Tibial artery (tissue), 4 donors: ENCODE results near the gene HDHD3.
A peak's percentile ranks its signal among the peaks of the same experiment; 100 is the strongest.

Experiments
- DNase-seq, 2 donors: peaks; one replicate each; pipeline ENCODE4 v3.0.0-alpha.2; 2019
- H3K27ac ChIP-seq, 2 donors: fragments of 200-600 bp; sonication (generic) in 1 of 2; 1 replicate in 1 of 2; 2 replicates in 1 of 2; pipeline ENCODE4 v1.5.1; 2018 to 2019; ENCODE audit warnings: mild to moderate bottlenecking in 1 of 2
- H3K27me3 ChIP-seq, 2 donors: fragments of 200-600 bp; sonication (generic) in 1 of 2; one replicate each; pipeline versions ENCODE4 v1.5.1 to v1.6.0; 2016 to 2019
- H3K36me3 ChIP-seq, 3 donors: fragments of 200-600 bp; sonication (generic) in 2 of 3; one replicate each; pipeline ENCODE4 v1.5.1; 2016 to 2019; ENCODE audit warnings: mild to moderate bottlenecking in 2 of 3
- H3K4me1 ChIP-seq, 4 donors: fragments of 200-600 bp; sonication (generic) in 2 of 4; 1 replicate in 3 of 4; 2 replicates in 1 of 4; pipeline ENCODE4 v1.5.1; 2016 to 2019
- H3K4me3 ChIP-seq, 2 donors: fragments of 200-600 bp; sonication (generic) in 1 of 2; 1 replicate in 1 of 2; 2 replicates in 1 of 2; pipeline ENCODE4 v1.5.1; 2018 to 2019; ENCODE audit warnings: mild to moderate bottlenecking in 2 of 2
- H3K9me3 ChIP-seq, 3 donors: fragments of 200-600 bp; sonication (generic) in 1 of 3; one replicate each; pipeline ENCODE4 v1.5.1; 2016 to 2019
- CTCF ChIP-seq, 2 experiments: fragments of 200-600 bp in 1 of 2; fragments of 450-650 bp in 1 of 2; IDR thresholded peaks; one replicate each; pipeline ENCODE4 v1.5.1; 2017 to 2019; ENCODE audit warnings: antibody characterized with exemption in 2 of 2, mild to moderate bottlenecking in 1 of 2, moderate library complexity in 1 of 2
- intact Hi-C: fragments of 100-400 bp; cut with DNase I; formaldehyde crosslinking; loops from one replicate; pipeline ENCODE4 v1.15.0; 2023; ENCODE audit warnings: low total_unique reads

Gene HDHD3

GRCh38 chr9:113349066-113349444 is 27.7 kb downstream of the HDHD3 start:
- Histone ChIP-seq H3K36me3 (no peaks in the 10 kb centered on the region), H3K27ac (no peak overlapping the region), H3K27me3 (no peaks in the 10 kb centered on the region), H3K4me3 (peak overlapping the region; percentile 47 to 60), H3K9me3 (no peaks in the 10 kb centered on the region), H3K4me1 (peaks cover 0 to 21% (median 12%) of the 10 kb centered on the region in 4 donors)
- no peak for DNase-seq
- TF ChIP-seq CTCF (IDR thresholded peaks at IDR 0.05), result no peak
- intact Hi-C loops, result no loop called here

GRCh38 chr9:113348437-113348836 is 28.3 kb downstream of the HDHD3 start:
- intact Hi-C loops, result no loop called here
- Histone ChIP-seq H3K9me3 (no peaks in the 10 kb centered on the region), H3K27me3 (no peaks in the 10 kb centered on the region), H3K4me1 (peaks cover 0 to 27% (median 16%) of the 10 kb centered on the region in 4 donors), H3K27ac (no peak overlapping the region), H3K36me3 (no peaks in the 10 kb centered on the region), H3K4me3 (no peak overlapping the region)
- no peak for DNase-seq
- no peak for TF ChIP-seq CTCF (IDR thresholded peaks at IDR 0.05)

- Histone ChIP-seq H3K27ac (peak overlapping the region in 1 of 2 donors; percentile 83), H3K4me1 (peaks cover 0 to 33% (median 19%) of the 10 kb centered on the region in 4 donors), H3K27me3 (no peaks in the 10 kb centered on the region), H3K4me3 (no peak overlapping the region), H3K9me3 (no peaks in the 10 kb centered on the region), H3K36me3 (no peaks in the 10 kb centered on the region)
- no peak for TF ChIP-seq CTCF (IDR thresholded peaks at IDR 0.05)
- intact Hi-C loops, result no loop called here
- DNase-seq, result no peak
These were observed 31.1 kb downstream of the HDHD3 start for GRCh38 chr9:113345671-113346070.

GRCh38 chr9:113345190-113345589 is 31.6 kb downstream of the HDHD3 start:
- intact Hi-C loops, result no loop called here
- H3K4me3 ChIP-seq, result no peak overlapping the region
- H3K36me3 ChIP-seq, result no peaks in the 10 kb centered on the region
- H3K27me3 ChIP-seq, result no peaks in the 10 kb centered on the region
- H3K9me3 ChIP-seq, result no peaks in the 10 kb centered on the region
- peak overlapping the region; percentile 82 to 83 for H3K27ac ChIP-seq
- TF ChIP-seq CTCF (IDR thresholded peaks at IDR 0.05), result no peak
- peaks cover 0 to 32% (median 18%) of the 10 kb centered on the region in 4 donors for H3K4me1 ChIP-seq
- DNase-seq, result no peak

GRCh38 chr9:113343732-113344231 is 33.0 kb downstream of the HDHD3 start:
- no peak for TF ChIP-seq CTCF (IDR thresholded peaks at IDR 0.05)
- Histone ChIP-seq H3K4me1 (peaks cover 0 to 27% (median 18%) of the 10 kb centered on the region in 4 donors), H3K9me3 (no peaks in the 10 kb centered on the region), H3K36me3 (no peaks in the 10 kb centered on the region), H3K27me3 (no peaks in the 10 kb centered on the region), H3K4me3 (no peak overlapping the region), H3K27ac (peak overlapping the region; percentile 82 to 83)
- peak; percentile 92 for DNase-seq
- intact Hi-C loops, result no loop called here
